Body of pancreas (tissue), 4 donors: ENCODE results near the gene RUNX3. TPM values are rescaled to one million over a fixed set of nuclear protein-coding genes. Genes with fewer than 3 reads are reported as not detected.

Experiments used
- ATAC-seq: fragments of 150-250 bp; one replicate; pipeline ENCODE4 v1.9.1; 2016
- DNase-seq, 4 donors: peaks; one replicate each; pipeline ENCODE4 v3.0.0-alpha.2; 2019
- H3K27ac ChIP-seq, 4 donors: fragments of 200-600 bp; sonication (generic); 1 replicate in 3 of 4; 2 replicates in 1 of 4; pipeline versions ENCODE4 v1.5.1 to v1.6.1; 2016 to 2019; ENCODE audit warnings: mild to moderate bottlenecking in 1 of 4, mixed read lengths in 1 of 4, moderate library complexity in 1 of 4
- H3K27me3 ChIP-seq, 2 donors: fragments of 200-600 bp; sonication (generic); one replicate each; pipeline ENCODE4 v1.6.0; 2016; ENCODE audit warnings: mild to moderate bottlenecking in 1 of 2
- H3K36me3 ChIP-seq, 2 donors: fragments of 200-600 bp; sonication (generic); replicated peaks in 1 of 2; 2 replicates each; pipeline ENCODE4 v1.5.1; 2016; ENCODE audit warnings: low read depth in 2 of 2; ENCODE audit not compliant: insufficient read depth in 1 of 2
- H3K4me1 ChIP-seq: fragments of 200-600 bp; sonication (generic); one replicate; pipeline ENCODE4 v1.6.0; 2016
- H3K4me3 ChIP-seq, 2 donors: fragments of 200-600 bp; sonication (generic); 1 replicate in 1 of 2; 2 replicates in 1 of 2; pipeline ENCODE4 v1.5.1; 2016 to 2019
- H3K9me3 ChIP-seq, 3 donors: fragments of 200-600 bp; sonication (generic); 1 replicate in 2 of 3; 2 replicates in 1 of 3; pipeline ENCODE4 v1.5.1; 2016
- POLR2A ChIP-seq, 3 donors: fragments of 450-650 bp; IDR thresholded peaks; one replicate each; pipeline ENCODE4 v1.6.1; 2016; ENCODE audit warnings: antibody characterized with exemption in 3 of 3, mild to moderate bottlenecking in 2 of 3
- WGBS, 2 donors: methylation state at CpG; one replicate each; pipeline ENCODE4 v1.1.5; 2017; 5-methylcytosine and 5-hydroxymethylcytosine counted together
- intact Hi-C: fragments of 100-400 bp; cut with DNase I; formaldehyde crosslinking; loops from one replicate; pipeline ENCODE4 v1.15.1; 2023
- total RNA-seq, 2 donors: library from RNA; depleted of rRNA; stranded (reverse); fragments of >200 nt; gene quantifications; one replicate each; pipeline ENCODE4 v1.1.0, GENCODE V29; 2016
- TF ChIP-seq, protein P1 (sequence below), 7 experiments: fragments of 450-650 bp in 4 of 7; fragments of 200-600 bp in 3 of 7; sonication (generic) in 3 of 7; IDR thresholded peaks; one replicate each; pipeline ENCODE4 v1.5.1; 2016 to 2019; ENCODE audit warnings: antibody characterized with exemption in 7 of 7

The RUNX3 gene
- total RNA-seq, 2 donors from 2014 or later, result 0.26 TPM; not detected in 1

DNA sequence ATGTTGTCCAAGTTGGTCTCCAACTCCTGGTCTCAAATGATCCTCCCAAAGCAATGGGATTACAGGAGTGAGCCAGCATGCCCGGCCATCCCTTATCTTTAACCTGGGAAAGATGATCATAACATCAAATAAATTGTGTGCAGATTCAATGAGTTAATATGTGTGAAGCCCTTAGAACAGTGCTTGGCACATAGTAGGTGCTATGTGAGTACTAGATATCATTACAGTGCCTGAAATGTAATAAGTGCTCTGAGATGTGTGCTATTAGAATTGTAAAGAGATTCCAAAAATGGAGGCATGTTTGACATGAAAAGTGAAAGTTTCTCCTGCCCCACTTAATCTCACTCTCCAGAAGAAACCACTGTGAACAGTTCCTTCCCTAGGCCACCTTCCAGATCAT, 71.8 kb downstream of the RUNX3 start:
- no peaks in the 10 kb centered on the region for H3K27me3 ChIP-seq
- ATAC-seq, result no peak
- no peak for DNase-seq
- TF ChIP-seq POLR2A (IDR thresholded peaks at IDR 0.05), result no peak
- TF ChIP-seq, protein P1, sequence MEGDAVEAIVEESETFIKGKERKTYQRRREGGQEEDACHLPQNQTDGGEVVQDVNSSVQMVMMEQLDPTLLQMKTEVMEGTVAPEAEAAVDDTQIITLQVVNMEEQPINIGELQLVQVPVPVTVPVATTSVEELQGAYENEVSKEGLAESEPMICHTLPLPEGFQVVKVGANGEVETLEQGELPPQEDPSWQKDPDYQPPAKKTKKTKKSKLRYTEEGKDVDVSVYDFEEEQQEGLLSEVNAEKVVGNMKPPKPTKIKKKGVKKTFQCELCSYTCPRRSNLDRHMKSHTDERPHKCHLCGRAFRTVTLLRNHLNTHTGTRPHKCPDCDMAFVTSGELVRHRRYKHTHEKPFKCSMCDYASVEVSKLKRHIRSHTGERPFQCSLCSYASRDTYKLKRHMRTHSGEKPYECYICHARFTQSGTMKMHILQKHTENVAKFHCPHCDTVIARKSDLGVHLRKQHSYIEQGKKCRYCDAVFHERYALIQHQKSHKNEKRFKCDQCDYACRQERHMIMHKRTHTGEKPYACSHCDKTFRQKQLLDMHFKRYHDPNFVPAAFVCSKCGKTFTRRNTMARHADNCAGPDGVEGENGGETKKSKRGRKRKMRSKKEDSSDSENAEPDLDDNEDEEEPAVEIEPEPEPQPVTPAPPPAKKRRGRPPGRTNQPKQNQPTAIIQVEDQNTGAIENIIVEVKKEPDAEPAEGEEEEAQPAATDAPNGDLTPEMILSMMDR (IDR thresholded peaks at IDR 0.05), result no peak
- no peak overlapping the region for H3K27ac ChIP-seq
- H3K9me3 ChIP-seq, result no peaks in the 10 kb centered on the region
- H3K36me3 ChIP-seq, result no peaks in the 10 kb centered on the region
- no peak overlapping the region for H3K4me3 ChIP-seq
- intact Hi-C loops, result no loop called here
- WGBS, 2 donors, result 84 to 88% methylated on average over 1 of the region's 1 CpG
- H3K4me1 ChIP-seq, result no peaks in the 10 kb centered on the region

DNA sequence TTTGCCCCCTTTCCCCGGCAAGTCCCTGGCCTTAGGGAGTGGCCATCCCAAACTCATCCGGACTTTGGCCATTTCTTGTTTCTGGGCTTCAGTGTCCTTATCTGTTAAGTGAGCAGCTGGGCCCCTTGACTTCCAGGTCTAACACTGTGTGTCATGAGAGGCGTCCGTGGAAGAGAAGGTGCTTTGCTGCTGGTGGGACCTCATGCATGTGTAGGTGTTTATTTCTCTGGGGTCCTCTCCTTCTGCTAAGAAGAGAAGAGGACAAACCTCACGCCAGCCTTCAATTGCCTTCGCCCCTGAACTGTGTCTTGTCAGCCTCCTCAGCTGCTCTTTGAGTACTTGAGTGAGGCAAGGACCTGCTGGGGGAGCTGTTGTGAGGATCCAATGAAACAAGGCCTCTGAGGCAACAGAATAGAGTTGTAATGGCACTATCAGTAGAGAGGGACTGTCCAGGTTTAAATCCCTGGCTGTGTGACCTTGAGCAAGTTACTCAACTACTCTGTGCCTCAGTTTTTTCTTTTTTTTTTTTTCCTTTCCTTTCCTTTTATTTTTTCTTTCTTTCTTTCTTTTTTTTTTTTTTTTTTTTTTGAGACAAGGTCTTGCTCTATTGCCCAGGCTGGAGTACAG, 72.5 kb downstream of the RUNX3 start:
- ATAC-seq, result no peak
- Histone ChIP-seq H3K4me1 (no peaks in the 10 kb centered on the region), H3K36me3 (no peaks in the 10 kb centered on the region), H3K27me3 (no peaks in the 10 kb centered on the region), H3K27ac (no peak overlapping the region), H3K4me3 (no peak overlapping the region), H3K9me3 (no peaks in the 10 kb centered on the region)
- 66 to 76% methylated on average over 6 of the region's 6 CpGs for WGBS, 2 donors
- TF ChIP-seq, protein P1 (IDR thresholded peaks at IDR 0.05), result no peak
- TF ChIP-seq POLR2A (IDR thresholded peaks at IDR 0.05), result no peak
- no peak for DNase-seq
- intact Hi-C loops, result no loop called here

DNA sequence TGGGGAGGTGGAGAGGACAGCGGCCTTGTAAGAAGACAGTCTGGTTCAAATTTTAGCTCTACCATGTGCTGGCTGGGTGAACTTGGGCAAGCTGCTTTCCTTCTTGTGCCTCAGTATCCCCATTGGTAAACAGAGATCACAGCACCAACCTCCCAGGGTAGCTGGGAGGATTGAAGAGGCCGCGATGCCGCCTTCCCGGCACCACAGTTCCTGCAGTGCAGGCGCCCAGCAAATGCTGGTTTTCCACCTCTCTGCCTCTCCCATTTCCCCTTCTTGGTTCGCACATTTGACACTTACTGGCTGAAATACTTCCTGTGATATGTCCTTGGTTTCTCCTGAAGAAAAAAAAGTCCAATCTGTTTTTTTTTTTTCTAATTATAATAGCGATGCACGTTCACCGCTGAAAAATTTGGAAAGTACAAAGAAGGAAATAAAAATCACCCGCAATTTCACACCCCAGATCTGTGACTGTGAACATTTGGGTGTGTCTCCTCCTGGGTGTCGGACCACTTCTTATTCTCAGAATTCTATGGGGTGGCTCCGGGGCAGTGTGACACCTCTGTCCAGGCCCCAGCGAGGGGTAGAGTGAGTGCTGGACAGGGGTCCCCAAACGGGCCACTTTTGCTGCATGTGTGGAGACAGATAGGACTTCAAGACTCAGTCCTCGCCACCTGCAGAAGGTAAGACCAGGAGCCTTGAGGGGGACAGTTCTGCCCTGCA, 73.1 kb downstream of the RUNX3 start:
- DNase-seq (no peak), ATAC-seq (no peak)
- H3K4me1 ChIP-seq, result no peaks in the 10 kb centered on the region
- H3K27ac ChIP-seq, result no peak overlapping the region
- no peaks in the 10 kb centered on the region for H3K9me3 ChIP-seq
- no peaks in the 10 kb centered on the region for H3K36me3 ChIP-seq
- no peak for TF ChIP-seq POLR2A (IDR thresholded peaks at IDR 0.05)
- intact Hi-C loops, result no loop called here
- no peak overlapping the region for H3K4me3 ChIP-seq
- no peaks in the 10 kb centered on the region for H3K27me3 ChIP-seq
- 78 to 80% methylated on average over 15 to 16 of the region's 16 CpGs for WGBS, 2 donors

DNA sequence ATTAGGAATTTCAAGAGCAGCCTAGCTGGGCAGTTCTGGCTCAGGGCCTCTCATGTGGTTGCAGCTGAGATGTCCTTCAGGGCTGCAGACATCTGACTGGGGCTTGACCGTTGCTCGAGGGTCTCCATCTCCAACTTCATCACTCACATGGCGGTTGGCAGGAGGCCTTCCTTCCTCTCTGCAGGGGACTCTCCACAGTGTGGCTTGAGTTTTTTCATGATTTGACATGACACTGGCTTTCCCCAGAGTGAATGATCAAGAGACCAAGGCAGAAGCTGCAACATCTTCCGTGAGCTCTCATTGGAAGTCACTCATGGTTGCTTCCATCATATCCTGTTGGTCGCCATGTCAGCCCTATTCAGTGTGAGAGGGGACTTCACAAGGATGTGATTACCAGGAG, 74.6 kb downstream of the RUNX3 start:
- Histone ChIP-seq H3K4me3 (no peak overlapping the region), H3K4me1 (no peaks in the 10 kb centered on the region), H3K27me3 (no peaks in the 10 kb centered on the region), H3K9me3 (no peaks in the 10 kb centered on the region), H3K27ac (no peak overlapping the region), H3K36me3 (no peaks in the 10 kb centered on the region)
- TF ChIP-seq, protein P1 (IDR thresholded peaks at IDR 0.05), result no peak
- TF ChIP-seq POLR2A (IDR thresholded peaks at IDR 0.05), result no peak
- intact Hi-C loops, result no loop called here
- WGBS, 2 donors, result 47 to 83% methylated on average over 5 of the region's 5 CpGs
- ATAC-seq (no peak), DNase-seq (no peak)

DNA sequence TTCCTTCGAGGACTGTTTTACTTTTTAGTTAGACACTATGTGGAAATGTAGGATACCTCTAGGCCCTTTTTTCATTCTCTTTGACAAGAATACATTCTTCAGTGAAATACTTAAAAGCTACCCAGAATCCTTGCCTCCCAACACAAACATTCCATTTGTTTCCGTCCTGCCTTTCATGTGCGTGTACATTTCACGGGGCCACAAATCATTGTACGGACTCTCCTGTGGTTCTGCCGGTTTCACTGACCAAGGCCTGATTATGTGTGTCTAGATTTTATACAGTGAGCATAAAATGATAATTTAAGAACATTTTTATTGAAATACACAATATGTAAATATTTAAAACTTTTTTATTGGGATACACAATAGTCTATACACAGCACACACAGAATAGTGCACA, 76.4 kb downstream of the RUNX3 start:
- H3K27ac ChIP-seq, result no peak overlapping the region
- DNase-seq (no peak), ATAC-seq (no peak)
- H3K4me3 ChIP-seq, result no peak overlapping the region
- H3K9me3 ChIP-seq, result no peaks in the 10 kb centered on the region
- intact Hi-C loops, result no loop called here
- H3K27me3 ChIP-seq, result no peaks in the 10 kb centered on the region
- WGBS, 2 donors, result 56 to 62% methylated on average over 6 of the region's 6 CpGs
- TF ChIP-seq POLR2A (IDR thresholded peaks at IDR 0.05), result no peak
- TF ChIP-seq, protein P1 (IDR thresholded peaks at IDR 0.05), result no peak
- peaks cover 3% of the 10 kb centered on the region for H3K4me1 ChIP-seq
- no peaks in the 10 kb centered on the region for H3K36me3 ChIP-seq
